NCI-H1048 (cell line): ENCODE results near the gene CANT1.

ENCODE experiments used
- DNase-seq: peaks from one replicate; lab custom pipeline; 2025; lab: John Stamatoyannopoulos, UW

Gene CANT1

DNA sequence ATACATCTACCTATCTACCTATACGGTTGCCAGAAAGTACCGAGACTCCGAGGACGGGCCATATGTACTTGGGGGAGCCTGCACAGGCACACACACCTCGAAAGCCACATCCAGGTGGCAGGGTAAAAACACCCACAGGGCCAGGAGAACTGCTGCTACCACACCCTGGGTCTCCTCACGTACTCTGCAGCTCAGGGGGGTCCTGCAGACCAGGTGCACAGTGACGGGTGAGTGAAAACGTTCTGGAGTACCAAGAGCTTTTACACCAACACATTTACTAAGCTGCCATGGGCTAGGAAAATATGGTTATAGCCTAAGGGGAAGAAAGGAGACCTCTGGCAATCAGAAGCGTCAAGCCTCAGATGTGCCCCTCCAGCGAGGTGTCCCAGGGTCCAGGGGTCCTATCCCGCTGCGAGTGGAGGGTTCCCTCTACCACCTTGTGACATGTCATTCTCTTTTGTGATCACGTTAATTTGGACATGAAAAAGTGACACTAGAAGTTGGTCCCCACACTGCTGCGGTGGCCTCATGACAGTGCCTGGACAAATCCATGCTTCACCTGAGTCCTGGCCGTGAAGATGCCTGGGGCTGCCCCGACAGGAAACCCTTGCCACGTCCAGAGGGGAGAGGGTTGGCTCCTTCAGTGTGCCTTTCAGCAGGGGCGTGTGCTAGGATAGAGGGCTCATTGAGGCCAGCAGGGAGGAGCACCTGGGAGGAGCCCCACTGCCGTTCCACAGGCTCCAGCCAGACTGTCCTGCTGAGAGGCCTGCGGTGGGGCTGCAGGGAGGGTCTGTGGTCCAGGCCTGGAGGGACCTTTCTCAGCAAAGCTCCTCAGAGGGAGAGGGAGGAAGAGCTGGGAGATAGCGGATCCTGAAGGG lies 1.8 kb downstream of the CANT1 start:
- no peak for DNase-seq

DNA sequence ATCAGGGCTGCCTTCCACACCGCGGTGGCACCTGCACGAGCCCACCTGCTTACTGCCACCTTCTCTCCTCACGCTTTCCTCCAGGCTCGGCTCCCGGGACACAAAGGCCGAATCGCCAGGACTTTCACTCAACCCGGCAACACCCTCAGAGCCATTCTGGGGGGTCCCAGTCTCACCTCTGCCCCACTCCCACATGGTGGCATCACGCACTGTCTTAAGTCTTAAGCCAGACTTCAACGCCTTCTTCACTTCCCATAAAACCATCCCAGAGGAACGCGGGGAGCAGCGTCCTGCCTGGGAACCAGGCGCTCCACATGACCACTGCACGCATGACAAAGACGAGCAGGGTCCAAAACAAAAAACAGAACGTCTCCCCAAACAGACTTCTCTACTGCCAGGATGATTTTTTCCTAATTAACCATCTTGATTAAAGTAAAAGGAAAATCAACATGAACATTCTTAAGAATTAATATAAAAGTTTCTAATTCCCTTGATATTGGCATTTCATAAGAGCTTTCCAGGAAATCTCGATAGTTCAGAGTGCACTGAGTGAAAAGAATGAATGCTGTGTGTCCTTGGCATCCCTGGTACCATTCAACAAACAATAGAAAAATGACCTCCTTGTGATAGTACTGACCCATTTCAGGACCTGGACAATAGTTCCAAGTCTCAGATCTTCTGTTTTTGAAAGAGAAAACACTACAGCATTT lies 2.6 kb downstream of the CANT1 start:
- no peak for DNase-seq

DNA sequence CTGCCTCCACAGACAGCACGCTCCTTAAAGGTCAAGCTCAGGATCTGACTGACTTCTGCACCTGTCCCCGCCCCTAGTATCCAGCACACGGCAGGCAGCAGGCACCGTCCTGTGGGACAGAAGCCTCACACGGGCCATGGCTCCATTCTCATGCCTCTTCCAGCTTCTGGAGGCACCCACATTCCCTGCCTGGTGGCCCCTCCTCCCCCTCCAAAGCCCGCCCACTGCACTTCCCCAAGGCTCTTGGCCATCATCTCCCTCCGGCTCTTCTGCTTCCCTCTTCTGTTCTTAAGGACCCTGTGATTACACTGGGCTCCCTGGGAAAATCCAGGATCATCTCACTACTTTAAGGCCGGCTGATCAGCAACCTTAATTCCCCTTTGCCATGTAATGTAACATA lies 3.5 kb downstream of the CANT1 start:
- DNase-seq, result no peak

DNA sequence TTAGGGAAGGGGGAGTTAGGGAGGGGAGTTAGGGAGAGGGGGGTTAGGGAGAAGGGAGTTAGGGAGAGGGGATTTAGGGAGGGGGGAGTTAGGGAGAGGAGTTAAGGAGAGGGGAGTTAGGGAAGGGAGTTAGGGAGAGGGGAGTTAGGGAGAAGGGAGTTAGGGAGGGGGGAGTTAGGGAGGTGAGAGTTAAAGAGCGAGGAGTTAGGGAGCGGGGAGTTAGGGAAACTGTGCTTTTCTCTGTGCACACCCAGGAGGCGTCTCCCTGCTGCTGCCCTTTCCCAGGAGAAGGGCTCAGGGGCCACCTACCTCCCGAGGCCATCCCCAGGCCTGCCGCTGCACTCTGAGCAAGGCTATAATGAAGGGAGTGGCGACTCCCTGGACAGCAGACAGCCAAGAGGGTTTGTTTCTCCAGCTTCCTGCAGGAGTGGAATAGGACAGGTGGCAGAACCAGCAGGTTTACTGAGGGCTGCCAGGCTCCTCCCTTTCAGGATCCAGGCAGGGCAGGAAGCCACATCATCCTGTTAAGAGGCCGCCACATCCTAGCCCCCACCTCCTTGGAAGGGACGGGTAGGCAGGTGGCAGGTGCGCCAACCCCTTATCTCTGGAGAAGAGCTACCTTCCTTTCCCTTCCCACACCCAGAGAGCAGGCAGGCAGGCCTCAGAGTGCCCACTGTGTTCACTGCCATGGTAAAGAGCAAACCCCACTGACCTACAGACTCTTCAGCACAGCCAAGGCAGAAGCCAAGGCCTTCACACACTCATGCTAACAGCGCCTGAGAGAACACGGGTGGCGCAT lies 4.3 kb downstream of the CANT1 start:
- DNase-seq, result no peak

DNA sequence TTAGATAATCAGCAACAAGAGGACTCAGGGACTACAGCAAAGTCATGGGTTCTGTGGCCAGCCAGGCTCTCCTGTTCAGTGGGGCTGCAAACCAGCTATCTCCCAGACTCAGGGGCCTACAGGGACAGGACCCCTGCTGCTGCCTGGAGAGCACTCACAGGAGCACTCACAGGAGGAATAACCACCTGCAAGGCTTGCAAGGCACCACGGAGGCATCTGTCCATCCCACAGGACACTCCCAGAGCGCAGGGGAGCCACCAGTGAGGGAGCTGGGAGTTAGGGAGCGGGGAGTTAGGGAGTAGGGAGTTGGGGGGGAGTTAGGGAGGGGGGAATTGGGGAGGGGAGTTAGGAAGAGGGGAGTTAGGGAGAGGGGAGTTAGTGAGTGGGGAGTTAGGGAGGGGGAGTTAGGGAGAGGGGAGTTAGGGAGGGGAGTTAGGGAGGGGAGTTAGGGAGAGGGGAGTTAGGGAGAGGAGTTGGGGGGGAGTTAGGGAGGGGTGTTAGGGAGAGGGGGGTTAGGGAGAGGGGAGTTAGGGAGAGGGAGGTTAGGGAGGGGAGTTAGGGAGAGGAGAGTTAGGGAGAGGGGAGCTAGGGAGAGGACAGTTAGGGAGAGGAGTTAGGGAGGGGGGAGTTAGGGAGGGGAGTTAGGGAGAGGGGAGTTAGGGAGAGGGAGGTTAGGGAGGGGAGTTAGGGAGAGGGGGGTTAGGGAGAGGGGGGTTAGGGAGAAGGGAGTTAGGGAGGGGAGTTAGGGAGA lies 5.7 kb downstream of the CANT1 start:
- no peak for DNase-seq

DNA sequence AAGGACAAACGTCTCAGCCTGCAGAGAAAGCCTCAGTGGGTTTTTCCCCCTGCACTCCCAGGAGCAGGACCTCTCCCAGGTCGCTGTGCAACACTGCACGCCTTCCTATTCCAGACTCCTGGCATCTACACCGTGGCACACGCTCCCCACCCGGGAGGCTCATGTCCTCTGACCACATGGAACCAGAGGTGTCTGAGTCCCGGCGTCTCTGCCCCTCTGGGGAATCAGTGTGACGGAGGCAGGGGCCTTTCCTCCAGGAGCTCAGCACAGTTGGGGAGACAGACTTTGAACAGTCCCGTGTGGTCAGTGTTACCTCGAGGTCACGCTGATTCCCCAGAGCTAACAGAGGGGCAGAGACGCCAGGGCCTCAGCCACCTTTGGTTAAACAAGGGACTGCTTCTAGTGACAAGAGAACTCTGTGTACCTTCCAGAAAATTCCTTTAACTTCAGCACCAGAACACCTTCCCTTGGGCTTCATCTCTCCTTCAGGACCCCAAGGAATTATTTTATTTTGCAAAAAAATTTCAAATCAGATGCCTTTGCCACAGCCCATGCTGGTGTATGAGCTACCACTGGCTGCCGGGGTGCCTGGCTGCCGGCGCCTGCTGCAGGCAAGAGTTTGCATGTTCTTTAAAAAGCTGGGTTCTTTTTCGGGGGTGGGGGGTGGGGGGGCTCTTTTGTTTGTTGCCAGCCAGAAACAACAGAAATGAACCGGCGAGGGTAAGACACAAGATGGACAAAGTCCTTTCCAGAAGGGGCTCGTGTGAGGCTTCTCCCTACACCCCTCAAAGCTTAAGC lies 6.6 kb downstream of the CANT1 start:
- no peak for DNase-seq

DNA sequence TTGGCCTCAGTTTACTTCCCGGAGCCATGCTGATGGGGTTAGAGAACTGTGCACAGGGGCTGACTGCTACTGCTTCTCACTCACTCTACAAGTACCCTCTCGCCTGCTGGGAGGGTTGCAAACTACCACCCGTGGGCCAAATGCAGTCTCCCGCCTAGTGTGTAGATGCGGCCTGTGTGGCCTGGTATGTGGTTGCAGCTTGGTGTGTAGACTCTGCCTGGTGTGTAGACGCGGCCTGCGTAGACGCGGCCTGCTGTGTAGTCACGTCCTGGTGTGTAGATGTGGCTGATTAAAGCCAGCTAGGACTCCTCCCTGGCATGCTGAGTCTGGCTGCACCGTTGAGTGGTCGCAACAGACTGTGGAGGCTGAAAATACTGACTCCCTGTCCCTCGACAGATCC lies 7.3 kb downstream of the CANT1 start:
- DNase-seq, result no peak

DNA sequence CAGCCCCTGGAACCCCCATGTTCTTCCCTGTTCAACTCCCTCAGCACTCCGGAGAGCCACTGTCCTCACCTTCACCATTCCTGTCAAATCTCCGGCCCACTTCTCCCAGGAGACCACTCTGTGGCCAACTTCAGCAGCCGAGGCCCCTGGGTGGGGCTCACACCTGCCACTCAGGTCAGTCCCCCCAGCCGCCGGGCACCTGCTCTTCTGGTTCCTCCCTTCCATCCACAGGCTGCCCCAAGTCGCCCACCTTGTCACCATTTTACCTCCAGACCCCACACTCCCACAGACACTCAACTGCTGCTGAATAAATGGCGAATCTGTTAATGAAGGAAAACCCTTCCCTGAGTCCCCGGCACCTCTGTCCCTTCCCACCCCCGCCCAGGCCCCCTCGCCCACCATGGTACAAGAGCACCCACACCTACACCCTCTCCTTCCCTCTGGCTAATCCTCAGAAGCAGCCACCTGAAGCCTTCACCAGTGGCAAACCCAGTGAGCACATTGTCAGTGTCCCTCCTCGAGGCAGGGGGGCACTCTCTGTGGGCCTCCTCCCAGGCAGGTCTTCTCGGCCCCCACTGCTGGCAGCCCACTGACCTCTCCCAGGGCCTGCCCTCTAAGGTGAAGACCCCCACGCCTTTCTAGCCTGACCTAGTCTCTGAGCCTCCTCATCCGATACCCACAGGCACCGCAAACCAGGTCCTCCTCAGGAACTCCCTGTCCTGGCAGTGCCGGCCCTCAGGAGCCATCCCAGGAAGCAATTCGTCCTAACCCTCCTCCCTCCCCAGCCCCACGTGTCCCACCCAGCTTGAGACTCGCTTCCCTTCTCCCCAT lies 8.2 kb downstream of the CANT1 start:
- no peak for DNase-seq

DNA sequence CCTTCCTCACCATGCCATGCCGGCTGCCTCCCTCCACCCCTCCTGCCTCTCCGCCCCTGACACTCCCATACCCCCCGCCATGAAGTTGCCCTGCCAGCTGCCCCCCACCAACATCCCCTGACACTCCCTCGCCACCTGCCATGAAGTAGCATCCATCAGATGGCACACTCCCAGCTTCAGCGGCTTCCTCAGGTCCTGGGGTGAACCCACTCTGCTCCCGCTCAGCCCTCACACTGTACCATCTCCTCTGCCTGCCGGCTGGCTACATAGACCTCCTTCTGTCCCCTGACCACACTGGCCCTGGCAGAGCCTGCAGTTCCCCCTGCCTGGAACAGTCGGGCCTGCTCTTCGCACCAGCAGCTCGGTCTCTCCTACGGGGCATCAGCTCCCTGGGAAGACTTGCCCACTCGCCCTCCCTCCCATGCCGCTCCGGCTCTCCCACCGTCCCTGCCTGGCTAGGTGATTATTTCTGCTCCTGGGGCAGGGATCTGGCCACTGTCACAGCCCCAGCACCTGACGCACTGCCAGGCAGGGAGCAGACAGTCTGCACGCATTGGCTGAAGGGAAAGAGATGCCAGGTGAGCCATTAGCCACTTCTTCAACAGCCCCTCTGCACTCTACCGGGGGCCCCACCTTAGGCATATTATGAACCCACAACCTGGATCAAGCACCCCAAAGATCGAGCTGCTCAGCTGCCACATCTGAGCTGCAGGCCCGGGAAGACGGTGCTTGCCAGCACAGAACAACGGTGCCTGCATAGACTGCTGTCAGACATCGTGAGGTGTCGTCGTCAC lies 9.0 kb downstream of the CANT1 start:
- DNase-seq, result no peak

DNA sequence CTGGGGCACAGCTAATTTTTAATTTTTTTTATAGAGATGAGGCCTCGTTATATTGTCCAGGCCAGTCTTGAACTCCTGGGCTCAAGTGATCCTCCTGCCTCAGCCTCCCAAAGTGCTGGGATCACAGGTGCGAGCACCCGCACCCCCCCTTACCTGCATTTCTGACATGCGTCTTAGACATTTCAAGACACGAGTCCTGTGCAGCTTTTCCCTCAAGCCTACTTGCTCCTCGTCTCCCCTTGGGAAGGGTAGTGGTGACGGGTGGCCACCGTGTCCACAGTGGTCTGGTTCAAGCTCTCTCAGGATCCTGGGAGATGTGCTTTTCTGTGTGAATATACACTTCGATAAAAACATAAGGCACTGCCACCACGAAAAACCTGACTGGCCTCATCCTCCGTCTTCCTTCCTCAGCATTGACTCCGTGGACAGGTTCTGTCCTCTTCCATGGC lies 9.6 kb downstream of the CANT1 start:
- no peak for DNase-seq

DNA sequence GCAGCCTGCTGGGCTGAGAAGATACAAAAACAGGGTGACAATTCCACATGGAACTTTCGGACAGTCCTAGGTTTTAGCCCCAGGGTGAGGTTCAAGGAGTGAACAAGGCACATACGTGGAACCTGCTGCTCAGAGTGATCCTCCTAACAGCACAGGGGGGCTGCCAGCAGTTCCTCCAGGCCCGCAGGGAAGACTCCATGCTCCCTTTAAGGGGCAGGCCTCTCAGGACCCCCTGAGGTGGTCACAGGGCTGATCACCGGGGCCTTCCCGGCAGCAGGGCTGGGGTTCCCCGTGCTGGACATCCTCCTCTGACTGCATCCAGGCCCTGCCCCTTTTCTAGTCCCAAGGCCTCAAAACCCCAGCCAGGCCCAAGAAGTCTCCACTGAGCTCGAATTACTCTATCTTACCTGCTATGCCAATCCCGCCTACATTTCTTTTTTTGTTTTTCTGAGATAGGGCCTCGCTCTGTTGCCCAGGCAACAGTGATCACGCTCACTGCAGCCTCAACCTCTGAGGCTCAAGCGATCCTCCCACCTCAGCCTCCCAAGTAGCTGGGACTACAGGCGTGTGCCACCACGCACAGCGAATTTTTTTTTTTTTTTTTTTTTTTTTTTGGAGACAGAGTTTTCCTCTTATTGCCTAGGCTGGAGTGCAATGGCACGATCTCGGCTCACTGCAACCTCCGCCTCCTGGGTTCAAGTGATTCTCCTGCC lies 10.4 kb downstream of the CANT1 start:
- DNase-seq, result no peak

DNA sequence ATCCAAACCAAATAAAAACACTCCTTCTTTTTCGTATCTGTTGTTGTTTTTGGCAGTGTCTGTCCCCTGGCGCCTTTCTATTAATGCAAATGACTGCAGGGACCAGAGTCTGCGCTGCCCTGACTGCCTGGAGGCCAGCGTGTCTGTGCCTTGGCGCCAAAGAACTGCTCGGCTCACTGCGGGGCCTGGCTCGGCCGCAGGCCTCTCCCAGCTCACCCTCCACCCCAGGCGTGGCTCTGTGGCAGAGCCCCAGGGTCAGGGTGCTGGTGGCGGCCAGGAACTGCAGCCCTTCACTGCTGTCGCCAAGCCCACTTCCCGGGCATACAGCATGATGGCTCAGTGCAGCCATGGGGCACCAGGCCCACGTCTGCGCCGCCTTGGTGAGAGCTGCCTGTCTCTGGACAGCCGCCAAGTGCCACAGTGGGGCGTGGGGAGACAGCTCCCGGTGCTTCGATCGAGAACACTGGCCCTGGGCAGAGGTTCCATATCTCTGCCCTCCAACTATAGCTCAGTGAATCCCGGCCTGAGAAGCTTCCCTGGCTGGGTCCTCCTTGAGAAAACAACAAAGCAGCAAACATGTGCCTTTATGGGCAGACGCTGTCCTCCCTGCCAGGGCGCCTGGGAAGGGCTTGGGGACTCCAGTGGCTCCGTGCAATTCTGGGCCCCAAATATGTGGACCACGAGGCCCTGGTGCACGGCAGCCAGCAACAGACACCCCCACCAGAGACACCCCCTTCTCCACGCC lies 11.1 kb downstream of the CANT1 start:
- DNase-seq, result no peak

DNA sequence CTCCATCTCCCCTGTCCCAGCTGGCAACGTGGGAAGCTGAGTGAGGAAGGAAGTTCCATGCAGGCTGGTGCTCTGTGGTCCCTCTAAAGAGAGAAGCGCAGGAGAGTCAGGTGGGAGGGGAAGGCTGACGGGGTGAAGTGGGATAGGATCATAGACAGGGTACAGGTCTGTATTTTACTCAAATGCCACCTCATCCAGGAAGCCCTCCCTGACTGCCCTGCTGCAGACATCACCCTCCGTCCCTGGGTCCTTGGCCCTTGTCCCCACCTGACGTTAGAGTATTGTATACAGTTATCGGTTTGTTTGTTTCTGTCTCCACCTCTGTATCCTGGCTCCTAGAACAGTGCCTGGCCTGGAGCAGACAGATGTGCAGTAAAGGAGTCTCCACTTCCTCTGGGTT lies 11.7 kb downstream of the CANT1 start:
- DNase-seq, result no peak

DNA sequence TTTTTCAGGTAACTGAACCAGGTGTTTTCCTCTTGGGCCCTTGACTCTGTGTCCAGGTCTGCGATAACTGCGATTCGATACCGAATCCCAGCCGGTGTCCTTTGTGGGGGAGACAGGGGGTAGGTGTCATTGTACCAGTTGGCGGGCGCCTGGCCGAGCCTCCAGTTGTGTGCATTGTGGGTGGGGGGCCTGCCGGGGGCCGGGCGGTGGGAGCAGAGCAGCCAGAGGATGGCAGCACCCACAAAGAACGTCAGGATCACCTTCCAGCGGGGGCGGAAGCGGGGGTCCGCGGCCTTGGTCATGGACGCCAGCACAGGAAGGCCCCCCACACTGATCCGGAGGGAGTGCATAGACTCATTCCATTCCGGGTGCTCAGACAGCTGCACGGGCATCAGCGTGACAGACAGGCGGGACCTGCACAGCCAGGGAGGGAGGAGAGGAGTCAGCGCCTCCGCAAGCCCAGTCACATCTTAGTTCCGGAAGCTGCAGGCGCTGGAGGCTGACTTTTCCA lies 12.3 kb downstream of the CANT1 start:
- DNase-seq, result no peak

DNA sequence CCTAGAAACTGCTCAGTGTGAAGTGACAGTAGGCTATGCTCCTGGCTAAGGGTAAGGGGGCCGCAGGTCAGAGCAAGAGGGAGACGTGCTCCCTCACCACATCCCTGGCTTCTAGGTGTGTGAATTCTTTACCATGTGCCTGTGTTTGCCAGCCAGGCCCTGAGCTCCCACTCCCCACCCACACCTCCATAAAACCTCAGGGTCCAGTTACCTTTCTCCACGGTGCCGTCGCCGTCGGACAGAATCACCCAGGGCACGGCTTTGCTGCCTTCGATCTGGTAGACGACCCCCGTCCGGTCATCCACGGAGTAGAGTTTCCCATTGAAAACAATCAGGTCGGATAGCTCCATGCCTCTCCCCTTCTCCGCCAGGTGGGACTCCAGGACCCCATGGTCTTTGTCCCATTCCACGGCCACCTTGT lies 12.8 kb downstream of the CANT1 start:
- no peak for DNase-seq

DNA sequence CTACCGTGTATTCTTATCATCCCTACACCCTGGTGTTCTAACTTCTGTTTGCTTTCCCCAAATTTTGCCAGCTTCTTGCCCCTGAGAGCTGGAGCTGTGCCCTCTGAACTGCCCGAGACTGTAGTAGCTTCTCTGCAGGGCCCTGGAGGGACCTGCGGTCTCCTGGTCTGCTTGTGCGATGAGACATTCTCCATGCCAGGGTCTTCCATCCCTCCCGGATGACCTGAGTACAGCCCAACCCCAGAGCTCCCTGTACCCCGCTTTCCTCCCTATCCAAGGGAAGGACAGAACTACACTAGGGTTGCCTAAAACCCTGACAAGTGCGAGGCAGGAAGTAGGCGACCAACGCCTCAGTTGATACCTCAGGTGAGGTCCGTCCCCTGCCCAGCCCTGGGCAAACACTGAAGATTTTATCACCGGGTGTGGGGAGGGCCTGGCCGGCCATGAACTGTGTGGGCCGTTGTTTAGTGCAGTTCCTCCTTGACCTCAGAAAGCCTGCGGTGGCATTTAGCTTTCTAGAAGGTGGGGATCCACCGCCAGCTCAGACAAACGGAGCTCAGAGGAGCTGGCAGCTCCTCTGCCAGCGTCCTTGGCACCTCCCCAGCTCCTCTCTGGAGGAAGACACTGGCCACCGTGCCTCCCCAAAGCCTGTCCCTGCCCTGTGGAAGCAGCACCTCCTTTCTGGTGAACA lies 13.7 kb downstream of the CANT1 start:
- DNase-seq, result no peak
